RWPE2 (cell line): Measurements from ENCODE around the gene RNF212.
A peak's percentile ranks its signal among the peaks of the same experiment; 100 is the strongest.
"Not testable (repeated sequence)": the region's sequence is repeated elsewhere in the genome, so short reads cannot be mapped to it uniquely, and the experiment has no call there.

Source experiments
- ATAC-seq: fragments of 200-7000 bp; cut with Tn5 transposase; 3 replicates; pipeline ENCODE4 v1.9.1; 2021; ENCODE audit warnings: low read depth
- DNase-seq: peaks from one replicate; pipeline ENCODE4 v3.0.0-alpha.2; 2020; ENCODE audit warnings: low spot score
- H3K27ac ChIP-seq: fragments of 450-650 bp; 2 replicates; pipeline ENCODE4 v1.5.1; 2017; ENCODE audit warnings: mild to moderate bottlenecking; ENCODE audit not compliant: poor library complexity, severe bottlenecking
- H3K27me3 ChIP-seq: fragments of 250-450 bp; sonication (Bioruptor Pico); 2 replicates; pipeline ENCODE4 v1.5.1; 2021; ENCODE audit warnings: mild to moderate bottlenecking, moderate library complexity; ENCODE audit not compliant: insufficient read depth, poor library complexity, severe bottlenecking
- H3K36me3 ChIP-seq: fragments of 250-450 bp; sonication (Bioruptor Pico); 2 replicates; pipeline ENCODE4 v1.5.1; 2020; ENCODE audit warnings: low read depth, mild to moderate bottlenecking, moderate library complexity
- H3K4me1 ChIP-seq: fragments of 250-450 bp; sonication (Bioruptor Pico); 2 replicates; pipeline ENCODE4 v1.5.1; 2021; ENCODE audit warnings: mild to moderate bottlenecking, moderate library complexity; ENCODE audit not compliant: insufficient read depth, poor library complexity, severe bottlenecking
- H3K4me3 ChIP-seq: fragments of 250-450 bp; sonication (Bioruptor Pico); 2 replicates; pipeline ENCODE4 v1.5.1; 2021; ENCODE audit warnings: mild to moderate bottlenecking, moderate library complexity; ENCODE audit not compliant: severe bottlenecking
- H3K9me3 ChIP-seq: fragments of 250-450 bp; sonication (Bioruptor Pico); 2 replicates; pipeline ENCODE4 v1.5.1; 2021; ENCODE audit warnings: mild to moderate bottlenecking, moderate library complexity; ENCODE audit not compliant: severe bottlenecking
- CTCF ChIP-seq: fragments of 450-650 bp; IDR thresholded peaks from one replicate; pipeline ENCODE4 v1.5.1; 2017; ENCODE audit warnings: mild to moderate bottlenecking, moderate library complexity; ENCODE audit not compliant: poor library complexity, severe bottlenecking

Gene RNF212

GRCh38 chr4:1130316-1131186, 17.2 kb upstream of the RNF212 start:
- H3K4me3 ChIP-seq = no peak overlapping the region
- H3K36me3 ChIP-seq = no peaks in the 10 kb centered on the region
- no peaks in the 10 kb centered on the region for H3K9me3 ChIP-seq
- DNase-seq = no peak
- peak; percentile 97 for TF ChIP-seq CTCF
- no peak overlapping the region for H3K27ac ChIP-seq
- H3K4me1 ChIP-seq = no peaks in the 10 kb centered on the region
- H3K27me3 ChIP-seq = no peaks in the 10 kb centered on the region
- peak; percentile 88 for ATAC-seq

- no peak for TF ChIP-seq CTCF
Observed at GRCh38 chr4:1126506-1126905, 13.1 kb upstream of the RNF212 start.

GRCh38 chr4:1125466-1125865, 12.1 kb upstream of the RNF212 start:
- not testable (repeated sequence) for H3K4me1 ChIP-seq, ATAC-seq, H3K4me3 ChIP-seq, H3K9me3 ChIP-seq, H3K27me3 ChIP-seq, DNase-seq, H3K27ac ChIP-seq, H3K36me3 ChIP-seq

More at GRCh38 chr4:1126506-1126905, 13.1 kb upstream of the RNF212 start:
- DNase-seq (no peak), ATAC-seq (no peak)
- Histone ChIP-seq H3K27ac (no peak overlapping the region), H3K9me3 (no peaks in the 10 kb centered on the region), H3K4me3 (no peak overlapping the region), H3K4me1 (no peaks in the 10 kb centered on the region), H3K36me3 (no peaks in the 10 kb centered on the region), H3K27me3 (no peaks in the 10 kb centered on the region)

- TF ChIP-seq CTCF = no peak
- Histone ChIP-seq H3K9me3 (peaks cover 2% of the 10 kb centered on the region), H3K4me1 (no peaks in the 10 kb centered on the region), H3K27ac (no peak overlapping the region), H3K4me3 (no peak overlapping the region), H3K27me3 (no peaks in the 10 kb centered on the region), H3K36me3 (no peaks in the 10 kb centered on the region)
- ATAC-seq = no peak
- DNase-seq = no peak
Observed at GRCh38 chr4:1124818-1125217, 11.5 kb upstream of the RNF212 start.

- ATAC-seq = no peak
- no peak for TF ChIP-seq CTCF
- H3K9me3 ChIP-seq = peaks cover 2% of the 10 kb centered on the region
- peaks cover under 1% of the 10 kb centered on the region for H3K27me3 ChIP-seq
- H3K27ac ChIP-seq = no peak overlapping the region
- no peaks in the 10 kb centered on the region for H3K4me1 ChIP-seq
- no peaks in the 10 kb centered on the region for H3K36me3 ChIP-seq
- H3K4me3 ChIP-seq = no peak overlapping the region
- DNase-seq = no peak
Observed at GRCh38 chr4:1122505-1122904, 9.1 kb upstream of the RNF212 start.
